HCT116 (cell line): ENCODE measurements around the gene CRTC1. TPM values are rescaled to one million over a fixed set of nuclear protein-coding genes. Genes with fewer than 3 reads are reported as not detected.

Experiments used
- ATAC-seq: fragments of 200-7000 bp; cut with Tn5 transposase; 2 replicates; pipeline ENCODE4 v1.9.1; 2020; ENCODE audit warnings: mild to moderate bottlenecking, moderate library complexity
- BruUV-seq: library from RNA; stranded (reverse); fragments of 400-500 nt; replicated peaks from 2 replicates; lab custom pipeline; 2021; lab: Mats Ljungman, UMichigan
- CTCF ChIA-PET: fragments of 300-600 bp; sonication (Branson Sonifier 250); formaldehyde crosslinking; loops from one replicate; lab custom pipeline; 2021; ENCODE audit warnings: antibody characterized with exemption; lab: Charles Lee
- POLR2A ChIA-PET: fragments of 300-600, 350-600 bp; sonication (Branson Sonifier 250); formaldehyde crosslinking; loops from one replicate; lab custom pipeline; 2021; ENCODE audit warnings: antibody characterized with exemption; lab: Charles Lee
- RAD21 ChIA-PET, 2 experiments: fragments of 300-600 bp; sonication (Branson Sonifier 250); formaldehyde crosslinking; loops; one replicate each; lab custom pipeline; 2023; ENCODE audit warnings: low total read pairs in 2 of 2; ENCODE audit not compliant: uncharacterized antibody in 2 of 2, unreplicated experiment in 2 of 2, low non-redundant PET in 1 of 2; lab: Charles Lee
- DNase-seq: peaks from one replicate; pipeline ENCODE4 v3.0.0-alpha.2; 2010; ENCODE audit warnings: low read depth, low spot score
- H2AFZ ChIP-seq: fragments of 200-600 bp; shearing (Covaris generic), sonication (generic); 2 replicates; pipeline ENCODE4 v1.6.1; 2017; ENCODE audit warnings: low read depth, mixed run types, mixed read lengths, antibody characterized with exemption, low read length; ENCODE audit not compliant: poor library complexity, severe bottlenecking
- H3K27ac ChIP-seq: 2 replicates; pipeline ENCODE4 v1.5.1; 2012; ENCODE audit warnings: low read depth, low read length
- H3K27me3 ChIP-seq: fragments of 200-600 bp; sonication (generic); 2 replicates; pipeline ENCODE4 v1.6.1; 2016; ENCODE audit warnings: mixed run types, low read length, mixed read lengths; ENCODE audit not compliant: insufficient read depth
- H3K36me3 ChIP-seq, 2 experiments: fragments of 200-500 bp in 1 of 2; fragments of 200-600 bp in 1 of 2; sonication (Bioruptor generic) in 1 of 2; sonication (generic) in 1 of 2; 2 replicates each; pipeline versions ENCODE4 v1.5.1 to v1.6.1; 2014 to 2016; ENCODE audit warnings: low read length in 2 of 2, inconsistent platforms in 1 of 2, mixed read lengths in 1 of 2, mixed run types in 1 of 2; ENCODE audit not compliant: insufficient read depth in 2 of 2, control insufficient read depth in 1 of 2
- H3K4me1 ChIP-seq, 2 experiments: fragments of 200-600 bp in 1 of 2; sonication (generic) in 1 of 2; 2 replicates each; pipeline versions ENCODE4 v1.5.1 to v1.6.1; 2012 to 2017; ENCODE audit warnings: low read length in 2 of 2, inconsistent platforms in 1 of 2, mild to moderate bottlenecking in 1 of 2, mixed read lengths in 1 of 2, mixed run types in 1 of 2, moderate library complexity in 1 of 2; ENCODE audit not compliant: insufficient read depth in 2 of 2, control insufficient read depth in 1 of 2
- H3K4me2 ChIP-seq: fragments of 200-600 bp; sonication (generic); 2 replicates; pipeline ENCODE4 v1.6.1; 2017; ENCODE audit warnings: mixed run types, low read length, mixed read lengths
- H3K4me3 ChIP-seq, 2 experiments: fragments of 200-600 bp in 1 of 2; sonication (generic) in 1 of 2; replicated peaks in 1 of 2; 2 replicates each; pipeline ENCODE4 v1.5.1; 2011 to 2016; ENCODE audit warnings: low read length in 2 of 2, control low read depth in 1 of 2, low read depth in 1 of 2, mild to moderate bottlenecking in 1 of 2, mixed read lengths in 1 of 2, mixed run types in 1 of 2
- H3K79me2 ChIP-seq: fragments of 200-600 bp; sonication (generic); 2 replicates; pipeline ENCODE4 v1.6.1; 2017; ENCODE audit warnings: mild to moderate bottlenecking, mixed run types, low read length, moderate library complexity, mixed read lengths; ENCODE audit not compliant: insufficient read depth
- H3K9ac ChIP-seq: fragments of 200-600 bp; sonication (generic); 2 replicates; pipeline ENCODE4 v1.6.1; 2016; ENCODE audit warnings: low read length, mixed read lengths
- H3K9me2 ChIP-seq: fragments of 200-600 bp; sonication (generic), shearing (Covaris generic); 2 replicates; pipeline ENCODE4 v1.6.1; 2017; ENCODE audit warnings: mixed run types, mild to moderate bottlenecking, moderate library complexity; ENCODE audit not compliant: insufficient read depth
- H3K9me3 ChIP-seq, 2 experiments: fragments of 200-500 bp in 1 of 2; fragments of 200-600 bp in 1 of 2; sonication (Bioruptor generic) in 1 of 2; sonication (generic) in 1 of 2; 2 replicates each; pipeline ENCODE4 v1.6.1; 2014 to 2017; ENCODE audit warnings: low read length in 2 of 2, mixed read lengths in 2 of 2, inconsistent platforms in 1 of 2, low read depth in 1 of 2, mild to moderate bottlenecking in 1 of 2, mixed run types in 1 of 2, moderate library complexity in 1 of 2; ENCODE audit not compliant: control insufficient read depth in 1 of 2, insufficient read depth in 1 of 2
- H4K20me1 ChIP-seq: fragments of 200-600 bp; sonication (generic), shearing (Covaris generic); 2 replicates; pipeline ENCODE4 v1.6.1; 2017; ENCODE audit warnings: mixed run types, mild to moderate bottlenecking, moderate library complexity; ENCODE audit not compliant: insufficient read depth
- CEBPB ChIP-seq: IDR thresholded peaks from 2 replicates; pipeline ENCODE4 v1.6.1; 2012; ENCODE audit warnings: low read depth
- ELF1 ChIP-seq: IDR thresholded peaks from 2 replicates; pipeline ENCODE4 v1.6.1; 2012; ENCODE audit warnings: low read depth, borderline replicate concordance
- EZH2phosphoT487 ChIP-seq: fragments of 200-600 bp; IDR thresholded peaks from 2 replicates; pipeline ENCODE4 v1.6.1; 2018; ENCODE audit warnings: antibody characterized with exemption, borderline replicate concordance
- FOSL1 ChIP-seq: IDR thresholded peaks from 2 replicates; pipeline ENCODE4 v1.6.1; 2012; ENCODE audit warnings: low read depth
- POLR2AphosphoS5 ChIP-seq: IDR thresholded peaks from 2 replicates; pipeline ENCODE4 v1.6.1; 2011; ENCODE audit warnings: mild to moderate bottlenecking, low read depth, low read length, moderate library complexity
- SIN3A ChIP-seq: IDR thresholded peaks from 2 replicates; pipeline ENCODE4 v1.6.1; 2012; ENCODE audit warnings: low read depth
- SP1 ChIP-seq: IDR thresholded peaks from 2 replicates; pipeline ENCODE4 v1.6.1; 2012; ENCODE audit warnings: low read depth
- YY1 ChIP-seq: IDR thresholded peaks from 2 replicates; pipeline ENCODE4 v1.6.1; 2011; ENCODE audit warnings: low read length, low read depth, moderate library complexity, mild to moderate bottlenecking; ENCODE audit not compliant: insufficient replicate concordance; ENCODE audit errors: extremely low read depth
- intact Hi-C: fragments of 100-400 bp; cut with micrococcal nuclease; formaldehyde crosslinking; loops from 2 replicates; pipeline ENCODE4 v1.10.0; 2022
- total RNA-seq: library from RNA; stranded (reverse); gene quantifications from one replicate; pipeline ENCODE4 v1.2.1, GENCODE V29; 2021; ENCODE audit not compliant: unreplicated experiment
- TF ChIP-seq, protein P1 (sequence below): IDR thresholded peaks from 2 replicates; pipeline ENCODE4 v1.6.1; 2012; ENCODE audit warnings: low read depth
- TF ChIP-seq, protein P2 (sequence below): IDR thresholded peaks from 2 replicates; pipeline ENCODE4 v1.6.1; 2011; ENCODE audit warnings: mild to moderate bottlenecking, low read length, moderate library complexity; ENCODE audit not compliant: insufficient replicate concordance; ENCODE audit errors: extremely low read depth
- TF ChIP-seq, protein P3 (sequence below): IDR thresholded peaks from 2 replicates; pipeline ENCODE4 v1.6.1; 2012

CRTC1 gene
- total RNA-seq, 1 experiment from 2014 or later: 14.9 TPM

DNA sequence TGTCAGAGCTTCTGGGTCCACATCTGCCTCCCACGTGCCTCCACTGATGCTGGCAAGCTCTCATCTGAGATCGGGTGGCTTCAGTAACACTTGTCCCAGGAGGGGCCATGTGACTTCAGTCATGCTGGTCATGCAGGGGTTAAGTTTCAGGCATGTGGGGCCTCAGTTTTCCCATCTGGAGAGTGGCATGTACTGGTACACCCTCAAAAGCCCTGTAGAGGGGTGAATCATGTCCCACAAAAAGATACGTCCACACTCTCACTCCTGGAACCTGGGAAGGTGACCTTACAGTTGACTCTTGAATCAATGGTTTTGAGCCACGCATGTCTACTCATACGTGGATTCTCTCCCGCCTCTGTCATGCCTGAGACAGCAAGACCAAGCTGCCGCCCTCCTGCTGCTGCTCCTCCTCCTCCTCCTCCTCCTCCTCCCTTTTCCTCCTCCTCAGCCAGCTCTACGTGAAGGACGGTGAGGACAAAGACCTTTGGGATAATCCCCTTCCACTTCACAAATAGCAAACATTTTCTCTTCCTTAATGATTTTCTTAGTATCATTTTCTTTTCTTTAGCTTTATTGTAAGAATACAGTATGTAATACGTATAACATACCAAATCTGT, 54.0 kb downstream of the CRTC1 start:
- H3K4me3 ChIP-seq: no peak overlapping the region
- no peaks in the 10 kb centered on the region for H3K36me3 ChIP-seq
- POLR2A ChIA-PET: no interaction called here

DNA sequence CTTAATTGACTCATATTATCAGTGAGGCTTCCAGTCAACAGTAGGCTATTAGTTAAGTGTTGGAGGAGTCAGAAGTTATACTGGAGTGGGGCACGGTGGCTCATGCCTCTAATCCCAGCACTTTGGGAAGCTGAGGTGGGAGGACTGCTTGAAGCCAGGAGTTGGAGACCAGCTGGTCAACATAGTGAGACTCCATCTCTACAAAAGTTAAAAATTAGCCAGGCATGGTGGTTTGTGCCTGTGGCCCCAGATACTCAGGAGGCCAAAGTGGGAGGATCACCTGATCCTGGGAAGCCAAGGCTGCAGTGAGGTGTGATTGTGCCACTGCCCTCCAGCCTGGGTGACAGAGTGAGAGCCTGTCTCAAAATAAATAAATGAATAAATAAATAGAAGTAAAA, 54.5 kb downstream of the CRTC1 start:
- no peaks in the 10 kb centered on the region for H3K79me2 ChIP-seq
- RAD21 ChIA-PET: no interaction called here
- no peak for DNase-seq
- H3K9ac ChIP-seq: no peak overlapping the region
- no peaks in the 10 kb centered on the region for H3K4me1 ChIP-seq
- no peak overlapping the region for H3K27ac ChIP-seq
- TF ChIP-seq CEBPB: no peak
- TF ChIP-seq, protein P1, sequence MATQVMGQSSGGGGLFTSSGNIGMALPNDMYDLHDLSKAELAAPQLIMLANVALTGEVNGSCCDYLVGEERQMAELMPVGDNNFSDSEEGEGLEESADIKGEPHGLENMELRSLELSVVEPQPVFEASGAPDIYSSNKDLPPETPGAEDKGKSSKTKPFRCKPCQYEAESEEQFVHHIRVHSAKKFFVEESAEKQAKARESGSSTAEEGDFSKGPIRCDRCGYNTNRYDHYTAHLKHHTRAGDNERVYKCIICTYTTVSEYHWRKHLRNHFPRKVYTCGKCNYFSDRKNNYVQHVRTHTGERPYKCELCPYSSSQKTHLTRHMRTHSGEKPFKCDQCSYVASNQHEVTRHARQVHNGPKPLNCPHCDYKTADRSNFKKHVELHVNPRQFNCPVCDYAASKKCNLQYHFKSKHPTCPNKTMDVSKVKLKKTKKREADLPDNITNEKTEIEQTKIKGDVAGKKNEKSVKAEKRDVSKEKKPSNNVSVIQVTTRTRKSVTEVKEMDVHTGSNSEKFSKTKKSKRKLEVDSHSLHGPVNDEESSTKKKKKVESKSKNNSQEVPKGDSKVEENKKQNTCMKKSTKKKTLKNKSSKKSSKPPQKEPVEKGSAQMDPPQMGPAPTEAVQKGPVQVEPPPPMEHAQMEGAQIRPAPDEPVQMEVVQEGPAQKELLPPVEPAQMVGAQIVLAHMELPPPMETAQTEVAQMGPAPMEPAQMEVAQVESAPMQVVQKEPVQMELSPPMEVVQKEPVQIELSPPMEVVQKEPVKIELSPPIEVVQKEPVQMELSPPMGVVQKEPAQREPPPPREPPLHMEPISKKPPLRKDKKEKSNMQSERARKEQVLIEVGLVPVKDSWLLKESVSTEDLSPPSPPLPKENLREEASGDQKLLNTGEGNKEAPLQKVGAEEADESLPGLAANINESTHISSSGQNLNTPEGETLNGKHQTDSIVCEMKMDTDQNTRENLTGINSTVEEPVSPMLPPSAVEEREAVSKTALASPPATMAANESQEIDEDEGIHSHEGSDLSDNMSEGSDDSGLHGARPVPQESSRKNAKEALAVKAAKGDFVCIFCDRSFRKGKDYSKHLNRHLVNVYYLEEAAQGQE: no peak
- TF ChIP-seq POLR2AphosphoS5: no peak
- POLR2A ChIA-PET: no interaction called here
- no peaks in the 10 kb centered on the region for H3K36me3 ChIP-seq
- H4K20me1 ChIP-seq: no peaks in the 10 kb centered on the region
- no peak for ATAC-seq
- H3K4me3 ChIP-seq: no peak overlapping the region
- H2AFZ ChIP-seq: no peak overlapping the region
- no peaks in the 10 kb centered on the region for H3K9me3 ChIP-seq
- intact Hi-C loops: no loop called here
- CTCF ChIA-PET: no interaction called here
- H3K27me3 ChIP-seq: no peaks in the 10 kb centered on the region
- no peaks in the 10 kb centered on the region for H3K9me2 ChIP-seq
- H3K4me2 ChIP-seq: no peak overlapping the region
- BruUV-seq: no TSS peak

More for the DNA sequence above, 54.0 kb downstream of the CRTC1 start:
- H3K9ac ChIP-seq: no peak overlapping the region
- H3K9me3 ChIP-seq: no peaks in the 10 kb centered on the region
- H4K20me1 ChIP-seq: no peaks in the 10 kb centered on the region
- no peak for TF ChIP-seq FOSL1
- no peak for TF ChIP-seq SP1
- no peak for TF ChIP-seq ELF1
- TF ChIP-seq SIN3A: no peak
- TF ChIP-seq, protein P2, sequence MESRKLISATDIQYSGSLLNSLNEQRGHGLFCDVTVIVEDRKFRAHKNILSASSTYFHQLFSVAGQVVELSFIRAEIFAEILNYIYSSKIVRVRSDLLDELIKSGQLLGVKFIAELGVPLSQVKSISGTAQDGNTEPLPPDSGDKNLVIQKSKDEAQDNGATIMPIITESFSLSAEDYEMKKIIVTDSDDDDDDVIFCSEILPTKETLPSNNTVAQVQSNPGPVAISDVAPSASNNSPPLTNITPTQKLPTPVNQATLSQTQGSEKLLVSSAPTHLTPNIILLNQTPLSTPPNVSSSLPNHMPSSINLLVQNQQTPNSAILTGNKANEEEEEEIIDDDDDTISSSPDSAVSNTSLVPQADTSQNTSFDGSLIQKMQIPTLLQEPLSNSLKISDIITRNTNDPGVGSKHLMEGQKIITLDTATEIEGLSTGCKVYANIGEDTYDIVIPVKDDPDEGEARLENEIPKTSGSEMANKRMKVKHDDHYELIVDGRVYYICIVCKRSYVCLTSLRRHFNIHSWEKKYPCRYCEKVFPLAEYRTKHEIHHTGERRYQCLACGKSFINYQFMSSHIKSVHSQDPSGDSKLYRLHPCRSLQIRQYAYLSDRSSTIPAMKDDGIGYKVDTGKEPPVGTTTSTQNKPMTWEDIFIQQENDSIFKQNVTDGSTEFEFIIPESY: no peak
- TF ChIP-seq EZH2phosphoT487: no peak
- TF ChIP-seq, protein P3, sequence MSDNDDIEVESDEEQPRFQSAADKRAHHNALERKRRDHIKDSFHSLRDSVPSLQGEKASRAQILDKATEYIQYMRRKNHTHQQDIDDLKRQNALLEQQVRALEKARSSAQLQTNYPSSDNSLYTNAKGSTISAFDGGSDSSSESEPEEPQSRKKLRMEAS: no peak
- TF ChIP-seq YY1: no peak
- BruUV-seq: no TSS peak
- no peaks in the 10 kb centered on the region for H3K79me2 ChIP-seq
- H3K9me2 ChIP-seq: no peaks in the 10 kb centered on the region
- H3K4me1 ChIP-seq: no peaks in the 10 kb centered on the region
- DNase-seq (no peak), ATAC-seq (no peak)
- no peak overlapping the region for H3K27ac ChIP-seq
- ChIA-PET RAD21 (no interaction called here), CTCF (no interaction called here)
- H2AFZ ChIP-seq: no peak overlapping the region
- H3K4me2 ChIP-seq: no peak overlapping the region
- H3K27me3 ChIP-seq: no peaks in the 10 kb centered on the region
- intact Hi-C loops: no loop called here
